ENCODE results near the gene ACAP3. TPM values are rescaled to one million over a fixed set of nuclear protein-coding genes. Genes with fewer than 3 reads are reported as not detected.
A peak's percentile ranks its signal among the peaks of the same experiment; 100 is the strongest.

The ACAP3 gene
- total and polyA plus RNA-seq, 7 experiments from 2014 or later = 3.2 to 70.8 (median 55.1) TPM

DNA sequence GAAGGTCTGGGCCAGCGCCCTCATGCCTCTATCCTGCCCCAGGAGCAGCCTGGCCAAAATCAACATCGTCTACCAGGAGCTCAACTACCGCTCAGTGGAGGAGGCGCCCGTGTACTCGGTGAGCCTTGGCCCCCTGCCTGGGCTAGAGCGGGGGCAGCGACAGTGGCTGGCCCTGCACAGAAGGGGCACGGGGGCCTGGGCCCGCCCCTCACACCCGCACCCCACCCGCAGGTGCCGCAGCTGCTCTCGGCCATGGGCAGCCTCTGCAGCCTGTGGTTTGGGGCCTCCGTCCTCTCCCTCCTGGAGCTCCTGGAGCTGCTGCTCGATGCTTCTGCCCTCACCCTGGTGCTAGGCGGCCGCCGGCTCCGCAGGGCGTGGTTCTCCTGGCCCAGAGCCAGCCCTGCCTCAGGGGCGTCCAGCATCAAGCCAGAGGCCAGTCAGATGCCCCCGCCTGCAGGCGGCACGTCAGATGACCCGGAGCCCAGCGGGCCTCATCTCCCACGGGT is 16.7 kb downstream of the ACAP3 start:
- Mint-ChIP-seq H3K27me3 (no peaks in the 10 kb centered on the region), H3K4me1 (peaks cover 0 to 4% (median 0%) of the 10 kb centered on the region in 7 donors), H3K9me3 (no peaks in the 10 kb centered on the region), H3K4me3 (no peak overlapping the region), H3K36me3 (peaks cover 0 to 2% (median 0%) of the 10 kb centered on the region in 5 donors), H3K27ac (no peak overlapping the region)
- no peaks in the 10 kb centered on the region for H3K9me3 ChIP-seq (ENCODE audit: control insufficient read depth in 2 of 3, low read length in 3 of 3)
- ChIA-PET POLR2A (interaction anchor here (0.8 to 0.9 kb wide), 2 partner anchors 14 to 349 kb away, joined by 3 read pairs; no protein-coding TSS in a partner anchor), CTCF (interaction anchor here (0.7 to 2.8 kb wide), 6 partner anchors 9 to 171 kb away, joined by 3 to 29 read pairs (median 4); no protein-coding TSS in a partner anchor)
- no peaks in the 10 kb centered on the region for H3K4me1 ChIP-seq (ENCODE audit: control insufficient read depth in 2 of 2, insufficient read depth in 2 of 2, low read length in 2 of 2)
- H3K27me3 ChIP-seq (ENCODE audit: control insufficient read depth in 2 of 2, insufficient read depth in 2 of 2, low read length in 2 of 2) = no peaks in the 10 kb centered on the region
- no peak for ATAC-seq
- no peak overlapping the region for H3K4me3 ChIP-seq (ENCODE audit: low read length)
- intact Hi-C loops (cut with micrococcal nuclease) = loop anchor here in 1 of 2 donors (2.0 to 5.0 kb wide), 3 partner anchors 168 to 309 kb away; partner anchors contain the start of gene PERM1
- H3K27ac ChIP-seq (ENCODE audit: low read depth, low read length) = no peak overlapping the region
- peaks cover 0 to 4% (median 0%) of the 10 kb centered on the region in 3 experiments for H3K36me3 ChIP-seq (ENCODE audit: control insufficient read depth in 2 of 3, insufficient read depth in 3 of 3, low read length in 3 of 3)
- no peak for DNase-seq

GRCh38 chr1:1290238-1290731 is 17.4 kb downstream of the ACAP3 start:
- H3K4me1 Mint-ChIP-seq = peaks cover 0 to 4% (median 0%) of the 10 kb centered on the region in 7 donors
- CTCF ChIA-PET = interaction anchor here (0.7 to 2.8 kb wide), 3 partner anchors 39 to 168 kb away, joined by 3 to 29 read pairs (median 4); no protein-coding TSS in a partner anchor
- H3K27ac Mint-ChIP-seq = no peak overlapping the region
- DNase-seq = peak; percentile 32 to 75 (median 53)
- no peaks in the 10 kb centered on the region for H3K36me3 ChIP-seq (ENCODE audit: control insufficient read depth in 2 of 3, insufficient read depth in 3 of 3, low read length in 3 of 3)
- no peak overlapping the region for H3K27ac ChIP-seq (ENCODE audit: low read depth, low read length)
- H3K27me3 Mint-ChIP-seq = no peaks in the 10 kb centered on the region
- ATAC-seq = peak; percentile 75
- intact Hi-C loops (cut with micrococcal nuclease) = loop anchor here in 1 of 2 donors (2.0 to 5.0 kb wide), 3 partner anchors 167 to 308 kb away; partner anchors contain the start of gene PERM1
- no peak overlapping the region for H3K4me3 ChIP-seq (ENCODE audit: low read length)
- POLR2A ChIA-PET = interaction anchor here (0.9 kb wide), 1 partner anchor 15 kb away, joined by 3 read pairs; no protein-coding TSS in a partner anchor
- H3K4me1 ChIP-seq (ENCODE audit: control insufficient read depth in 2 of 2, insufficient read depth in 2 of 2, low read length in 2 of 2) = no peaks in the 10 kb centered on the region
- H3K9me3 Mint-ChIP-seq = no peaks in the 10 kb centered on the region
- no peaks in the 10 kb centered on the region for H3K27me3 ChIP-seq (ENCODE audit: control insufficient read depth in 2 of 2, insufficient read depth in 2 of 2, low read length in 2 of 2)
- H3K36me3 Mint-ChIP-seq = peaks cover 0 to 2% (median 0%) of the 10 kb centered on the region in 5 donors
- H3K4me3 Mint-ChIP-seq = peak overlapping the region in 1 of 10 donors; percentile 52
- H3K9me3 ChIP-seq (ENCODE audit: control insufficient read depth in 2 of 3, low read length in 3 of 3) = no peaks in the 10 kb centered on the region

DNA sequence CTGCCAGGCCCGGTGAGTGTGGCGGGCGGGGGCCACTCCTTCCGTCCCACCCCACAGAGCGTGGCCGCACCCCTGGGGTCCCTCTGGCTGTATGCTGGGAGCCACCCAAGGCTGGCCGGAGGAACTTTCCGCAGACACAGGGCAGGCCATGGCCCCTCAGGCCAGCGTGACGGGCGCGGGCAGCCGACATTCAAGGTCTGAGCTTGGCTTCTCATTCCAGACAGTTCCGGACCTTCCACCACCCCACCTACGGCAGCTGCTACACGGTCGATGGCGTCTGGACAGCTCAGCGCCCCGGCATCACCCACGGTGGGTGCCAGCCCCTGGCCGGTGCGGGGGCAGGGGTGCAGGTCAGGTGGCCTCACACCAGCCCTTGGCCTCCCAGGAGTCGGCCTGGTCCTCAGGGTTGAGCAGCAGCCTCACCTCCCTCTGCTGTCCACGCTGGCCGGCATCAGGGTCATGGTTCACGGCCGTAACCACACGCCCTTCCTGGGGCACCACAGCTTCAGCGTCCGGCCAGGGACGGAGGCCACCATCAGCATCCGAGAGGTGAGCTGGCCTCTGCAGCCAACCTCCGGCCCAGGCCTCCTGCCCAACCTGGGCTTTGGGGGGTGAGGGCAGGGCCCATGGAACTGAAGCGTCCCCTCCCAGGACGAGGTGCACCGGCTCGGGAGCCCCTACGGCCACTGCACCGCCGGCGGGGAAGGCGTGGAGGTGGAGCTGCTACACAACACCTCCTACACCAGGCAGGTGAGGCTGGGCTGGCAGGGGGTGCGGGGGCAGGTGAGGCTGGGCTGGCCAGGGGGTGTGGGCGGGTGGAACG is 20.2 kb downstream of the ACAP3 start:
- no peak overlapping the region for H3K27ac Mint-ChIP-seq
- Histone ChIP-seq H3K4me1 (ENCODE audit: control insufficient read depth in 2 of 2, insufficient read depth in 2 of 2, low read length in 2 of 2) (no peaks in the 10 kb centered on the region), H3K9me3 (ENCODE audit: control insufficient read depth in 2 of 3, low read length in 3 of 3) (no peaks in the 10 kb centered on the region), H3K27ac (ENCODE audit: low read depth, low read length) (no peak overlapping the region), H3K36me3 (ENCODE audit: control insufficient read depth in 2 of 3, insufficient read depth in 3 of 3, low read length in 3 of 3) (no peaks in the 10 kb centered on the region), H3K4me3 (ENCODE audit: low read length) (no peak overlapping the region), H3K27me3 (ENCODE audit: control insufficient read depth in 2 of 2, insufficient read depth in 2 of 2, low read length in 2 of 2) (no peaks in the 10 kb centered on the region)
- no peak for ATAC-seq
- H3K27me3 Mint-ChIP-seq = no peaks in the 10 kb centered on the region
- ChIA-PET CTCF (no interaction called here), POLR2A (no interaction called here)
- H3K4me3 Mint-ChIP-seq = no peak overlapping the region
- peaks cover 0 to 4% (median 0%) of the 10 kb centered on the region in 7 donors for H3K4me1 Mint-ChIP-seq
- H3K36me3 Mint-ChIP-seq = peaks cover 0 to 2% (median 0%) of the 10 kb centered on the region in 5 donors
- DNase-seq = no peak
- H3K9me3 Mint-ChIP-seq = no peaks in the 10 kb centered on the region
- intact Hi-C loops (cut with micrococcal nuclease) = no loop called here

GRCh38 chr1:1286313-1287261 is 21.1 kb downstream of the ACAP3 start:
- Mint-ChIP-seq H3K4me1 (peaks cover 0 to 2% (median 0%) of the 10 kb centered on the region in 7 donors), H3K27ac (no peak overlapping the region), H3K36me3 (peaks cover 0 to 2% (median 0%) of the 10 kb centered on the region in 5 donors), H3K4me3 (no peak overlapping the region), H3K27me3 (no peaks in the 10 kb centered on the region), H3K9me3 (no peaks in the 10 kb centered on the region)
- ATAC-seq = no peak
- intact Hi-C loops (cut with micrococcal nuclease) = no loop called here
- no peak for DNase-seq
- ChIA-PET CTCF (no interaction called here), POLR2A (no interaction called here)
- Histone ChIP-seq H3K4me3 (ENCODE audit: low read length) (no peak overlapping the region), H3K9me3 (ENCODE audit: control insufficient read depth in 2 of 3, low read length in 3 of 3) (no peaks in the 10 kb centered on the region), H3K36me3 (ENCODE audit: control insufficient read depth in 2 of 3, insufficient read depth in 3 of 3, low read length in 3 of 3) (no peaks in the 10 kb centered on the region), H3K27me3 (ENCODE audit: control insufficient read depth in 2 of 2, insufficient read depth in 2 of 2, low read length in 2 of 2) (no peaks in the 10 kb centered on the region), H3K4me1 (ENCODE audit: control insufficient read depth in 2 of 2, insufficient read depth in 2 of 2, low read length in 2 of 2) (no peaks in the 10 kb centered on the region), H3K27ac (ENCODE audit: low read depth, low read length) (no peak overlapping the region)

DNA sequence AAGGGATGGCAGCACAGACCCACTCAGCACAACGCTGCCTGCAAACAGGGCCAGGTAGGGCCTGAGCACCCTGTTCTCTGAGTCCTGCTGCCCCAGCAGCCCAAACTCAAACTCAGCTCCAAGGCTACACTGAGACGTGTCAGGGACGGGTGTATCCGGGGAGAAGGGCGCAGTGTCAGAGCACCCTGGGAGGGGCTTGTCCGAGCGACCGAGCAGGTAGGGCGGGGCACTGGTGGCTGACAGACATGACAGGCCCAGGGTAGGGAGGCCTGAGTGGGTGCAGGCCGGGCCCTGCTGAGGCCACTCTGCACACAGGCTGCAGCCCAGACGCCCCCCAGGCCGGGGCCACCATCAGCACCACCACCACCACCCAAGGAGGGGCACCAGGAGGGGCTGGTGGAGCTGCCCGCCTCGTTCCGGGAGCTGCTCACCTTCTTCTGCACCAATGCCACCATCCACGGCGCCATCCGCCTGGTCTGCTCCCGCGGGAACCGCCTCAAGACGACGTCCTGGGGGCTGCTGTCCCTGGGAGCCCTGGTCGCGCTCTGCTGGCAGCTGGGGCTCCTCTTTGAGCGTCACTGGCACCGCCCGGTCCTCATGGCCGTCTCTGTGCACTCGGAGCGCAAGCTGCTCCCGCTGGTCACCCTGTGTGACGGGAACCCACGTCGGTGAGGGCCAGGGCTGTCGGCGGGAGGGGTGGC is 22.0 kb downstream of the ACAP3 start:
- Histone ChIP-seq H3K4me3 (ENCODE audit: low read length) (no peak overlapping the region), H3K36me3 (ENCODE audit: control insufficient read depth in 2 of 3, insufficient read depth in 3 of 3, low read length in 3 of 3) (no peaks in the 10 kb centered on the region), H3K9me3 (ENCODE audit: control insufficient read depth in 2 of 3, low read length in 3 of 3) (no peaks in the 10 kb centered on the region), H3K27ac (ENCODE audit: low read depth, low read length) (no peak overlapping the region), H3K27me3 (ENCODE audit: control insufficient read depth in 2 of 2, insufficient read depth in 2 of 2, low read length in 2 of 2) (no peaks in the 10 kb centered on the region), H3K4me1 (ENCODE audit: control insufficient read depth in 2 of 2, insufficient read depth in 2 of 2, low read length in 2 of 2) (no peaks in the 10 kb centered on the region)
- Mint-ChIP-seq H3K36me3 (peaks cover 0 to 2% (median 0%) of the 10 kb centered on the region in 5 donors), H3K4me3 (no peak overlapping the region), H3K27me3 (no peaks in the 10 kb centered on the region), H3K9me3 (no peaks in the 10 kb centered on the region), H3K27ac (no peak overlapping the region), H3K4me1 (peaks cover 0 to 2% (median 0%) of the 10 kb centered on the region in 7 donors)
- no peak for ATAC-seq
- DNase-seq = no peak
- POLR2A ChIA-PET = no interaction called here
- intact Hi-C loops (cut with micrococcal nuclease) = no loop called here
- CTCF ChIA-PET = no interaction called here
